Transverse colon (tissue), 4 donors: Measurements from ENCODE around the gene ADK.

ENCODE experiments used
- POLR2A ChIP-seq: fragments of 450-650 bp; IDR thresholded peaks from one replicate; pipeline ENCODE4 v1.6.1; 2016; ENCODE audit warnings: antibody characterized with exemption, mild to moderate bottlenecking, moderate library complexity
- POLR2AphosphoS5 ChIP-seq, 3 donors: sonication (generic); formaldehyde crosslinking; IDR thresholded peaks; one replicate each; pipeline ENCODE4 v1.6.1; 2016; ENCODE audit warnings: antibody characterized with exemption in 3 of 3
- TF ChIP-seq, protein P1 (sequence below), 5 experiments: fragments of 200-600 bp in 3 of 5; fragments of 450-650 bp in 2 of 5; sonication (generic) in 3 of 5; IDR thresholded peaks; 1 replicate in 2 of 5; 2 replicates in 3 of 5; pipeline ENCODE4 v1.5.1; 2016 to 2017; ENCODE audit warnings: antibody characterized with exemption in 5 of 5, inconsistent platforms in 3 of 5, mild to moderate bottlenecking in 2 of 5, moderate library complexity in 1 of 5

DNA sequence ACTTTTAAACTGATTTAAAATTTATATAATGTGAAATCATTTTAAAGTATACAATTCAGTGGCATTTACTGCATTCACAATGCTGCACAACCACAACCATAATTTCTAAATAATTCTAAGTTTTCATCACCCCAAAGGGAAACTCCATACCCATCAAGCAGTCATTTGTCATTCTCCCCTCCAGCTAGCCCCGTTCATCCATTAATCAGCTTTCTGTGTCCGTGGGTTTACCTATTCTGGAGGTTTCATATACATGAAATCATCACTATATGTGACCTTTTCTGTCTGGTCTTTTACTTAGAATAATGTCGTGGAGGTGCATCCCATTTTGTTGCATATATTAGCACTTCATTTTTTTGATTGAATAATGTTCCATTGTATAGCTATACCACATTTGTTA is 214.1 kb downstream of the ADK start:
- TF ChIP-seq, protein P1, sequence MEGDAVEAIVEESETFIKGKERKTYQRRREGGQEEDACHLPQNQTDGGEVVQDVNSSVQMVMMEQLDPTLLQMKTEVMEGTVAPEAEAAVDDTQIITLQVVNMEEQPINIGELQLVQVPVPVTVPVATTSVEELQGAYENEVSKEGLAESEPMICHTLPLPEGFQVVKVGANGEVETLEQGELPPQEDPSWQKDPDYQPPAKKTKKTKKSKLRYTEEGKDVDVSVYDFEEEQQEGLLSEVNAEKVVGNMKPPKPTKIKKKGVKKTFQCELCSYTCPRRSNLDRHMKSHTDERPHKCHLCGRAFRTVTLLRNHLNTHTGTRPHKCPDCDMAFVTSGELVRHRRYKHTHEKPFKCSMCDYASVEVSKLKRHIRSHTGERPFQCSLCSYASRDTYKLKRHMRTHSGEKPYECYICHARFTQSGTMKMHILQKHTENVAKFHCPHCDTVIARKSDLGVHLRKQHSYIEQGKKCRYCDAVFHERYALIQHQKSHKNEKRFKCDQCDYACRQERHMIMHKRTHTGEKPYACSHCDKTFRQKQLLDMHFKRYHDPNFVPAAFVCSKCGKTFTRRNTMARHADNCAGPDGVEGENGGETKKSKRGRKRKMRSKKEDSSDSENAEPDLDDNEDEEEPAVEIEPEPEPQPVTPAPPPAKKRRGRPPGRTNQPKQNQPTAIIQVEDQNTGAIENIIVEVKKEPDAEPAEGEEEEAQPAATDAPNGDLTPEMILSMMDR (IDR thresholded peaks at IDR 0.05) = no peak
- TF ChIP-seq POLR2AphosphoS5 (IDR thresholded peaks at IDR 0.05) (no peak), POLR2A (no peak)
